ENCODE data around the gene TNS4. TPM values are rescaled to one million over a fixed set of nuclear protein-coding genes. Genes with fewer than 3 reads are reported as not detected.

TNS4 gene
- total RNA-seq, 1 donor from 2014 or later, result not detected

DNA sequence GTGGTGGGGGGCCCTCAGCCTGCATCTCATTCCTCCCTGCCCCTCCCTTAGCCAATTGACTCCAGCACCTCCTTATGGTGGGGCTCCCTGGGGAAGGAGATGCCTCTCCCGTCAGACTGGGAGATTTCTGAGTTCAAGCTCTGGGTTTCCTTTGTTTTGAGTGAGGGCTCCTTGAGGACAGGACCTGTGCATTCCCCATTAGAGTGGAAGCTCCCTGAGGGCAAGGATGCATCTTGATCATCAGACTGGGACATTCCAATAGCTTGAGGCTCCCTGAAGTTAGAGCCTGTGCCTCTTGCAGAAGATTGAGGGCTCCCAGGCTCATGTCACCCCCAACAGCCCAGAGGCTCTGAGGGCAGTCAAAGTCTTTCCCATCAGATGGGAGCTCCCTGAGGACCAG, 23.6 kb downstream of the TNS4 start:
- TF ChIP-seq, protein P1, sequence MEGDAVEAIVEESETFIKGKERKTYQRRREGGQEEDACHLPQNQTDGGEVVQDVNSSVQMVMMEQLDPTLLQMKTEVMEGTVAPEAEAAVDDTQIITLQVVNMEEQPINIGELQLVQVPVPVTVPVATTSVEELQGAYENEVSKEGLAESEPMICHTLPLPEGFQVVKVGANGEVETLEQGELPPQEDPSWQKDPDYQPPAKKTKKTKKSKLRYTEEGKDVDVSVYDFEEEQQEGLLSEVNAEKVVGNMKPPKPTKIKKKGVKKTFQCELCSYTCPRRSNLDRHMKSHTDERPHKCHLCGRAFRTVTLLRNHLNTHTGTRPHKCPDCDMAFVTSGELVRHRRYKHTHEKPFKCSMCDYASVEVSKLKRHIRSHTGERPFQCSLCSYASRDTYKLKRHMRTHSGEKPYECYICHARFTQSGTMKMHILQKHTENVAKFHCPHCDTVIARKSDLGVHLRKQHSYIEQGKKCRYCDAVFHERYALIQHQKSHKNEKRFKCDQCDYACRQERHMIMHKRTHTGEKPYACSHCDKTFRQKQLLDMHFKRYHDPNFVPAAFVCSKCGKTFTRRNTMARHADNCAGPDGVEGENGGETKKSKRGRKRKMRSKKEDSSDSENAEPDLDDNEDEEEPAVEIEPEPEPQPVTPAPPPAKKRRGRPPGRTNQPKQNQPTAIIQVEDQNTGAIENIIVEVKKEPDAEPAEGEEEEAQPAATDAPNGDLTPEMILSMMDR (conservative IDR thresholded peaks at IDR 0.05), result no peak
- peaks cover 3% of the 10 kb centered on the region for H3K4me1 Mint-ChIP-seq
- peaks cover 2% of the 10 kb centered on the region for H3K27me3 Mint-ChIP-seq (ENCODE audit: low read depth)
- peaks cover 3% of the 10 kb centered on the region for H3K9me3 Mint-ChIP-seq
- no peak for DNase-seq (ENCODE audit: low read depth, low spot score)
- no peak overlapping the region for H3K4me3 Mint-ChIP-seq
- no peak overlapping the region for H3K27ac Mint-ChIP-seq (ENCODE audit: unreplicated experiment)
- H3K36me3 Mint-ChIP-seq (ENCODE audit: low read depth), result peaks cover 3% of the 10 kb centered on the region

DNA sequence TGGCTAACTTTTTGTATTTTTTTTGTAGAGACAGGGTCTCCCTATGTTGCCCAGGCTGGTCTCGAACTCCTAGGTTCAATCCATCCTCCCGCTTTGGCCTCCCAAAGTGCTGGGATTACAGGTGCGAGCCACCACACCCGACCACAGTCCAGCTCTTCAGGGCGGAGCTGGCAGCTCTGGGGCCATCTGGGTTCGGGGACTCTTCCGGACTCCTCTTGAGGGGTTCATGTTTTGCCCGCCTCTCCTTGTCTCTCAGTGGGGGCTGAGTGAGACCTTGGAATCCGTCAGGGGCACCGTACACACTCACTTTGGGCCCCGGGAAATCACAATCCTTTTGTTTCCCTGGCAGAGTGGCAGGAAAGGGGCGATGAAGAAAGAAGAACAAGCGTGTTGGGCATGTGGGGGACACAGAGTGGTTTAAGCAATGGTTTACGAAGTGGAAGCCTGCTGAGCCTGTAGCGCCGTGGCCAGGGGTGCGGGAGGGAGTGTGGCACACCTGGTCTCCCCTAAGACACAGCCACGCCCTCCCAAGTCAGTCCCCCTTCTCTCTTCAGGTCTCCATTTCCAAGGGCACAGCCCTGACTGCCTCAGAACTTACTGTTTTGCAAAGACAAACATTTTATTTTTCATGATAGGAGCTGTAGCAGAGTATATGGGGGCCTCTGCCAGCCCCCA, 26.1 kb downstream of the TNS4 start:
- Mint-ChIP-seq H3K27ac (ENCODE audit: unreplicated experiment) (no peak overlapping the region), H3K4me1 (peaks cover 9% of the 10 kb centered on the region), H3K36me3 (ENCODE audit: low read depth) (peaks cover 5% of the 10 kb centered on the region), H3K9me3 (peaks cover 8% of the 10 kb centered on the region), H3K4me3 (no peak overlapping the region), H3K27me3 (ENCODE audit: low read depth) (peaks cover 2% of the 10 kb centered on the region)
- DNase-seq (ENCODE audit: low read depth, low spot score), result no peak
- TF ChIP-seq, protein P1 (conservative IDR thresholded peaks at IDR 0.05), result no peak

DNA sequence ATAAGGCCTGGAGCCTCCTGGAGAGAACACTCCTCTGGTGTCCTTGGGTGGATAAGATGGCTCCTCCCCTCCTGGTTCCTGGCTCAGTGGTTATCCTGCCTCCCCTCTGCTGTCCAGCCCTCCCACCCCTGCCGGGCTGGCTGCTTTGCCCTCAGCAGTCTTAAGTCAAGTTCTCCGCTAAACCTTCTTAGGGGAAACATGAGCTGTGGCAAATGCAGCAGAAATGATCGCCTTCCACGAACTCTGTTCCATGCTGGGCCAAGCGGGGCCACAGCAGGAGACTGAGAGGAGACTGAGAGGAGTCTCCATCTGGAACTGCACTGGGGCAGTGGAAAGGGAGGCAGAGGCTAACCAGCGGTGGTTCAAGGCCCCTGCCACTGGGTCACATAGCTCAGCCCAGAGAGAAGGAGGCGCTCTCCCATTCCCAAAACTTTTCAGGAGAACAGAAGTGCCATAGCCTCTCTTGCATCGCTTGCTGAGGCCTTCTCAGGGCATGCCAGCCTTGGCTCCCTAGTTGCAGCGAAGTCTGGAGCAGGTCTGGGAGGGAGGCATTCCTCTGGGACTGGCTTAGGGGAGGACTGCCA, 26.9 kb downstream of the TNS4 start:
- no peak for DNase-seq (ENCODE audit: low read depth, low spot score)
- TF ChIP-seq, protein P1 (conservative IDR thresholded peaks at IDR 0.05), result no peak
- H3K9me3 Mint-ChIP-seq, result peaks cover 8% of the 10 kb centered on the region
- H3K36me3 Mint-ChIP-seq (ENCODE audit: low read depth), result peaks cover 5% of the 10 kb centered on the region
- H3K27me3 Mint-ChIP-seq (ENCODE audit: low read depth), result peaks cover 2% of the 10 kb centered on the region
- peak overlapping the region; percentile 87 for H3K27ac Mint-ChIP-seq (ENCODE audit: unreplicated experiment)
- no peak overlapping the region for H3K4me3 Mint-ChIP-seq
- H3K4me1 Mint-ChIP-seq, result peaks cover 9% of the 10 kb centered on the region

DNA sequence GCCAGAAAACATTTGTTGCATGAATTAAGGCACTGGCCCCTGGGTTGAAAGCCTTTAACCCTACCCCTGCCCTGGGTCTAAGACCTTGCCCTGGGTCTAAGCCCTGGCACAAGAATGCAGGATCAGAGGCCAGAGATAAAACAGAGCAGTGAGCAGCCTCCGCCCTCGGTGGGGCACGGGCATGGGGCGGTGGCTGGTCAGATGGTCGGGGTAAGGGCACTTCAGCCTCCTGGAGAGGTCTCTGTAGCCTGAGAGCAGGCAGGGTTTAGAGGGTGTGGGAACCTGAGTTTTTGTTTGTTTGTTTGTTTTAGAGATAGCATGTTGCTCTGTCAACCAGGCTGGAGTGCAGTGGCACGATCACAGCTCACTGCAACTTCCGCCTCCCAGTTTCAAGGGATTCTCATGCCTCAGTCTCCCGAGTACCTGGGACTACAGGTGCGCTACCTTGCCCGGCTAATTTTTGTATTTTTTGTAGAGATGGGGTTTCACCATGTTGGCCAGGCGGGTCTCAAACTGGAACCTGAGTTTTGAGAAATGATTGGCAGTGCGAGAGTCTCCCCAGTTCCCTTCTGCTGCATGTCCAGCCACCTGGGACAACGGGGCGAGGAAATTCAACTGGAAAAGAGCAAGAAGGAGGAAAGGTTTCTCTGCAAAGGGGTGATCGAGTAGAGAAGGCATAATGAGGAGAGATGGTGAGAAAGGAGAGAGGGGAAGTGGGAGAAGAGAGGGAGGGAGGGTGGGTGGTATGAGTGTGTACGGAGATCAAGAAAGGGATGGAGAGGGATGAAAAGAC, 27.7 kb downstream of the TNS4 start:
- Mint-ChIP-seq H3K9me3 (peaks cover 8% of the 10 kb centered on the region), H3K36me3 (ENCODE audit: low read depth) (peaks cover 5% of the 10 kb centered on the region)

DNA sequence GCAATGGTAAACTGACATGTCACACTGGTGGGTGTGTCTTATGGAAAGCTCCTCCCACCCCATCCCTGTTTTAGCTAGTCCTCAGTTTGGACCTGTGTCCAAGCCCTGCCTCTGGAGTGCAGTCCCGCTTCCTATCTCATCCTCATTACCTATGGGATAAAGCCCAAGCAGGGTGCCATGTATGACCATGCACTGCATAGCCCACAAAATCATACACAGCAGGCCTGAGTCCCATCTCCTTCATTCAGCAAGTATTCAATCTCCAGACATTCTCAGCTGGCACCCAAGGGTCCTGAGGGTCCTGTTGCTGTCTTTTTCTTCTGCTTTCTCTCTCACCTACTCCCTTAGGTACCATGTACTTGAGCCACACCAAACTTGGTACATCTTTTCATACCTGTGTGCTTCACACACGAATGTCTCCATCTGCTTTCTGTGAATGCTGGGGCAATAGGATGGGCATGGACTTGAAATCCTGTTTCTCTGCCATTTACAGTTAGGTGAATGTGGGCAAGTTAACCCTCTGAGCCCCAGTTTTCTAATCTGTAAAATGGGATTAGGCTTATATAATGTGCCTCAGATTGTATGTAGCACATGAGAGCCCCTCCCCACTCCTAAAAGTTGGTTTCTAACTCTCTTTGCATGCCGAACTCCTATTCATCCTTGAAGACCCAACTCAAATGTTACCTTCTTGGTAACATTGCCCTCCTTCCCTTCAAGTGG, 28.5 kb downstream of the TNS4 start:
- DNase-seq (ENCODE audit: low read depth, low spot score), result no peak
- TF ChIP-seq, protein P1 (conservative IDR thresholded peaks at IDR 0.05), result no peak
- H3K27me3 Mint-ChIP-seq (ENCODE audit: low read depth), result peaks cover 2% of the 10 kb centered on the region
- no peak overlapping the region for H3K27ac Mint-ChIP-seq (ENCODE audit: unreplicated experiment)
- no peak overlapping the region for H3K4me3 Mint-ChIP-seq
- H3K9me3 Mint-ChIP-seq, result peaks cover 8% of the 10 kb centered on the region
- H3K36me3 Mint-ChIP-seq (ENCODE audit: low read depth), result peaks cover 5% of the 10 kb centered on the region
- peaks cover 9% of the 10 kb centered on the region for H3K4me1 Mint-ChIP-seq

More for the DNA sequence above, 27.7 kb downstream of the TNS4 start:
- no peak for DNase-seq (ENCODE audit: low read depth, low spot score)
- H3K27me3 Mint-ChIP-seq (ENCODE audit: low read depth), result peaks cover 2% of the 10 kb centered on the region
- H3K4me1 Mint-ChIP-seq, result peaks cover 9% of the 10 kb centered on the region
- H3K4me3 Mint-ChIP-seq, result no peak overlapping the region
- TF ChIP-seq, protein P1 (conservative IDR thresholded peaks at IDR 0.05), result no peak
- no peak overlapping the region for H3K27ac Mint-ChIP-seq (ENCODE audit: unreplicated experiment)
